PFSK-1 (cell line): ENCODE results near the gene MYL5.

Experiments
- POLR2AphosphoS5 ChIP-seq: IDR thresholded peaks from 2 replicates; pipeline ENCODE4 v1.6.1; 2012; ENCODE audit warnings: low read depth, mild to moderate bottlenecking, control low read depth, low read length, moderate library complexity
- REST ChIP-seq, 2 experiments: IDR thresholded peaks; 2 replicates each; pipeline versions ENCODE4 v1.6.1 to v1.8.0; 2011 to 2012; ENCODE audit warnings: low read depth in 2 of 2, low read length in 2 of 2, control low read depth in 1 of 2, inconsistent platforms in 1 of 2, mild to moderate bottlenecking in 1 of 2, moderate library complexity in 1 of 2; ENCODE audit not compliant: insufficient read depth in 1 of 2

GRCh38 chr4:726838-727237, 52.5 kb downstream of the MYL5 start:
- TF ChIP-seq POLR2AphosphoS5, result no peak
- no peak for TF ChIP-seq REST (IDR thresholded peaks at IDR 0.05; ENCODE audit: insufficient read depth in 1 of 2, low read depth in 2 of 2, low read length in 2 of 2)
